AG04449 (cell line): ENCODE measurements around the gene BTBD7.

Experiments used
- CTCF ChIA-PET: fragments of 350-600 bp; formaldehyde crosslinking; extraction: SDS; loops from one replicate; lab custom pipeline; 2021; ENCODE audit warnings: antibody characterized with exemption; lab: Yijun Ruan, JAX
- POLR2A ChIA-PET: fragments of 400-600, 350-600 bp; formaldehyde crosslinking; extraction: SDS; loops from one replicate; lab custom pipeline; 2020; ENCODE audit warnings: antibody characterized with exemption, inconsistent platforms; lab: Yijun Ruan, JAX
- DNase-seq: peaks from one replicate; pipeline ENCODE4 v3.0.0-alpha.2; 2010; ENCODE audit warnings: low read depth, low spot score
- H3K4me3 ChIP-seq: 2 replicates; pipeline ENCODE4 v1.5.1; 2011; ENCODE audit warnings: low read depth, mild to moderate bottlenecking, control low read depth, low read length
- TF ChIP-seq, protein P1 (sequence below): IDR thresholded peaks from one replicate; pipeline ENCODE4 v1.5.1; 2011; ENCODE audit warnings: mild to moderate bottlenecking, moderate library complexity, low read length, control low read depth, inconsistent platforms; ENCODE audit not compliant: insufficient read depth; ENCODE audit errors: missing control alignments

BTBD7 gene

DNA sequence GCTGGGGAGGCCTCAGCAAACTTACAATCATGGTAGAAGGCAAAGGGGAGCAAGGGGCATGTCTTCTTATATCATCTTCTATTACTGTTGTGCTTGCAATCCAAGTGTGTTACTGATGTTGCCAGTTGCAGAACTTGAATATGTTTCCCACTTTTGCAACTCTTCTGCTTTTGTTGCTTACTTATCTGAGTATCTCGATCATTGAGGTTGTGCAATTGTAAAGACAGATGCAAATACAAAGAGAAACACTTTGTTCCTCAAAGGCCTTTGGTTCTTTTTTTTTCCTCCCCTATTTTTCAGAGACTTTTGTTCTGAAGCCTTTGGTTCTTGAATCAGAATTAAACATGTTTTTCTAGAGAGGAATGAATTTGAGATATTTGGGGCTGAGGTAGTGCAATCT, 10.4 kb upstream of the BTBD7 start:
- TF ChIP-seq, protein P1, sequence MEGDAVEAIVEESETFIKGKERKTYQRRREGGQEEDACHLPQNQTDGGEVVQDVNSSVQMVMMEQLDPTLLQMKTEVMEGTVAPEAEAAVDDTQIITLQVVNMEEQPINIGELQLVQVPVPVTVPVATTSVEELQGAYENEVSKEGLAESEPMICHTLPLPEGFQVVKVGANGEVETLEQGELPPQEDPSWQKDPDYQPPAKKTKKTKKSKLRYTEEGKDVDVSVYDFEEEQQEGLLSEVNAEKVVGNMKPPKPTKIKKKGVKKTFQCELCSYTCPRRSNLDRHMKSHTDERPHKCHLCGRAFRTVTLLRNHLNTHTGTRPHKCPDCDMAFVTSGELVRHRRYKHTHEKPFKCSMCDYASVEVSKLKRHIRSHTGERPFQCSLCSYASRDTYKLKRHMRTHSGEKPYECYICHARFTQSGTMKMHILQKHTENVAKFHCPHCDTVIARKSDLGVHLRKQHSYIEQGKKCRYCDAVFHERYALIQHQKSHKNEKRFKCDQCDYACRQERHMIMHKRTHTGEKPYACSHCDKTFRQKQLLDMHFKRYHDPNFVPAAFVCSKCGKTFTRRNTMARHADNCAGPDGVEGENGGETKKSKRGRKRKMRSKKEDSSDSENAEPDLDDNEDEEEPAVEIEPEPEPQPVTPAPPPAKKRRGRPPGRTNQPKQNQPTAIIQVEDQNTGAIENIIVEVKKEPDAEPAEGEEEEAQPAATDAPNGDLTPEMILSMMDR, result no peak
- CTCF ChIA-PET, result interaction anchor here (1.2 kb wide), 1 partner anchor 8 kb away, joined by 3 read pairs; no protein-coding TSS in a partner anchor
- DNase-seq, result no peak
- no peak overlapping the region for H3K4me3 ChIP-seq
- POLR2A ChIA-PET, result no interaction called here

DNA sequence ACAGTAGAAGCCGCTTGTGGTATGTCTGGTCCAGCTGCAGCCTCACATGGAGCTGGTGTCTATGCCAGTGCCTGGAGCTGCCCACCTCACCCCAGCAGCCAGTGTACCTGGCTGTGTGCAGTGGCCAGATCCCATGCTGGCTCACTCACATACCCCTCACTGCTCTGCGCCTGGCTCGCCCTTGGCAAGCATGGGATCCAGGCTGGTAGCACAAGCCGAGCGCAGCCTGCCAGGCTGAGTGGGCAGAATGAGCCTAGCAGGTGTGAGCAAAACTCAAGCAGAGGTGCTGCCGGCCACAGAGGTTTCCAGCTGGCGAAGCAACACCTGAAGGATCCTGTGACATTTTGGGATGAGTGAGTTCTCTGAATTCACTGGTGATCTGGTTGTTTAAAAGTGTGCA, 5.0 kb upstream of the BTBD7 start:
- DNase-seq, result no peak
- no peak overlapping the region for H3K4me3 ChIP-seq
- ChIA-PET CTCF (no interaction called here), POLR2A (no interaction called here)
- TF ChIP-seq, protein P1, result no peak

DNA sequence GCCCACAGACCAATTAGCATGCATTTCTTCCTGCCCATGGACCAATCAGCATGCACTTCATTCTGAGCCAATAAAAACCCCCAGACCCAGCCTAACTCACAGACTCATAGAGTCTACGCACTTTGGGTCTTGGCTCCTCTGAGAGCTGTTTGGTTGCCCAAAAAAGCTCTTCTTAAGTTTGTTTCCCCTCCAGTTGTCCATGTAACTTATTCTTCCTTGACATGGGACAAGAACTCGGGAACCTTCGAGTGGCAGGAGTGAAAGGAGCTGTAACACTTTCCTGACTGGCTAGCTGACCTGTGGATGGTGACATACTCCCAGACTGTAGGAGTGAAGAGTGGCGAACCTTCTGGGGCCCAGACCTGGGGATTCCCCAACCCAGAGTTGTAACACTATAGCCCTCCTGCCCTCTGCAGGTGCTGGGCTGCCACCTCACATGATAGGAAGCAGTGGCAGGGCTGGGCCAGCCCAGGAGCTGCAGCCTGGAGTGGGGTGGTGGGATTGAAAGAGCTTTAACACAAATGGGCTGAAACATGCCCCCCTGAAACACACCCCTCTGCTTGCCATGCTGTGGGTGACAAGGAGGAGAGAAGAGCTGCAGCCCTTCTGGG, 4.4 kb upstream of the BTBD7 start:
- CTCF ChIA-PET, result no interaction called here
- DNase-seq, result no peak
- POLR2A ChIA-PET, result no interaction called here
- H3K4me3 ChIP-seq, result no peak overlapping the region
- TF ChIP-seq, protein P1, result no peak

DNA sequence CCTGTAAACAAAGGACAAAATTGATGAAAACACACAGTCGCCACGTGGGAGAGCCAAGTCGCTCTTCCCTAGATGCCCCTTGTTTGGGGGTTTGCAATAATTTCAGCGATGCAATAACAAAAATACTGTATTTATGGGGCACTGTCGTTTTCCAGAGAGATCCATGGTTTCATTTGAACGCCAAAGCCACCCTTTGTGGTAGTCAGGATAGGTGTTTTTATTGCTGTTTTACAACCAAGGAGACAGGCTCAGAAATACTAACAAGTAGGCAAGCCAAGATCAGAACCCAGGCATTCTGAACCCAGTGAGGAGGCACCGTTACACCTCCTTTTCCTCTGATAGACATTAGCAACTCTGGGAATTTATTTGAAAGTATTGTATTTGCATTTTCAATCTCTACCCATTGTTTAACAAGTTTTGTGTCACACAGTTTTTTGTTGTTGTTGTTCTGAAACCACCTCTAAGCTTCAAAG, 831 bp upstream of the BTBD7 start:
- POLR2A ChIA-PET, result no interaction called here
- no peak for DNase-seq
- peak overlapping the region; percentile 84 for H3K4me3 ChIP-seq
- CTCF ChIA-PET, result interaction anchor here (0.9 to 1.1 kb wide), 2 partner anchors 126 to 221 kb away, joined by 3 read pairs; no protein-coding TSS in a partner anchor
- TF ChIP-seq, protein P1, result no peak

DNA sequence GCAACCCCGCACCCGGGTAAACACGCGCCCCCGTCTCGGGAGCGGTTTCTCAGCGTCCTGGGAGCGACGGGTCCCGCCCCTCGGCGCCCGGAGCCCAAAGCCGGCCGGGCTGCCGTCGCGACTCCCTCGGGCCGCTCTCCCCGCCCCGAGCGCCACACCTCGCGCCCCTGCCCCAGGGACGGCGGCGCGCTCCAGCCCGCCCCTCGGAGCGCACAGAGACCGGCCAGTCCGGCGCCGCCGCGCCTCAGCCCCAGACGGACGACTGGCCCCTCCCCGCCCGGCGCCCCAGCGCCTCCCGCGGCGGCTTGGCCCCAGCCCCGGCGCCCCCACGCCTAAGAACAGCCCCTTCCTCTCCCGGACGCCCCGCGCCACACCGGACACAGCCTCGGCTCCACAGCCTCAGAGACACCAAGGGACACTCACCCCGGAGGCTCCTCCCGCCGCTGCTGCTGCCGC, 411 bp downstream of the BTBD7 start:
- H3K4me3 ChIP-seq, result peak overlapping the region; percentile 70
- ChIA-PET POLR2A (no interaction called here), CTCF (interaction anchor here (0.8 to 1.0 kb wide), 3 partner anchors 14 to 125 kb away, joined by 3 to 6 read pairs (median 3); no protein-coding TSS in a partner anchor)
- DNase-seq, result no peak
- TF ChIP-seq, protein P1, result peak; percentile 17

DNA sequence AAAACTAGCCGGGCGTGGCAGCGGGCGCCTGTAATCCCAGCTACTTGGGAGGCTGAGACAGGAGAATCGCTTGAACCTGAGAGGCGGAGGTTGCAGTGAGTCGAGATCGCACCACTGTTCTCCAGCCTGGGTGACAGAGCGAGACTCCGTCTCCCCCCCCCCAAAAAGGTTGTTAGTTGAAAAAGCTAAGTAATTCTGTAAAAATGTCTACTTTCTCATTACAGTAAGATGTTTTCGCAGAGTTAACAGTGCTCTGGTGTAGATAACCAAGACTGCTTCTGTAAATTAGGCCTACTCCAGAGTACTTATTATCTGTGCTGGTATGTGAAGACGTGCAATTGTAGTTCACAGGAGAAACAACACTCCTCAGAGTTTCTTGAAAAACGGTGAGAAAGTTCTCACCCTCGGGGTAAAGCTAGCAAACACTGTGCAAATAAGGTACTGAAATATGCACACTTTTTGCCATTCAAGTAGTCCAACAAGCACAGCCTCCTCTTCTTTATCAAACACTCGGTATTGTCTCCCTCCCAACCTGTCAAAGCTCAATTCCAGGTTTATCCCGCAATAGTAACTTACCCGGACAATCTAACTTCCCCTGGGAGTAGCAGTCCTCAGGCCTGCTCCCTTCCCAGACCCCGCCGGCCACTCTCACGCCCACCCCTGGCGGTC, 974 bp downstream of the BTBD7 start:
- H3K4me3 ChIP-seq, result peak overlapping the region; percentile 70
- TF ChIP-seq, protein P1, result no peak
- ChIA-PET CTCF (interaction anchor here (0.7 to 1.0 kb wide), 4 partner anchors 13 to 219 kb away, joined by 3 to 6 read pairs (median 3); no protein-coding TSS in a partner anchor), POLR2A (no interaction called here)
- no peak for DNase-seq
